H1 (cell line): ENCODE measurements around the gene CENPF. TPM values are rescaled to one million over a fixed set of nuclear protein-coding genes. Genes with fewer than 3 reads are reported as not detected.

Experiments
- CTCF ChIA-PET: fragments of 300-600 bp; sonication (Branson Sonifier 250); formaldehyde crosslinking; loops from one replicate; lab custom pipeline; 2021; ENCODE audit not compliant: partially characterized antibody; lab: Charles Lee
- POLR2A ChIA-PET: fragments of 300-600 bp; sonication (Branson Sonifier 250); formaldehyde crosslinking; loops from one replicate; lab custom pipeline; 2021; ENCODE audit warnings: inconsistent platforms; ENCODE audit not compliant: partially characterized antibody; lab: Charles Lee
- DNase-seq, 2 experiments: peaks; one replicate each; pipeline versions ENCODE4 v3.0.0 to v3.0.0-alpha.2; 2010 to 2022; ENCODE audit warnings: low spot score in 2 of 2, low read depth in 1 of 2, mixed read lengths in 1 of 2
- FAIRE-seq: peaks from 2 replicates; lab custom pipeline; 2011; peaks lifted over from hg19 to GRCh38; lab: Jason Lieb, UNC
- H2AFZ ChIP-seq: 2 replicates; pipeline ENCODE4 v1.8.1; 2012; ENCODE audit warnings: low read length, inconsistent platforms
- H2AK5ac ChIP-seq: 2 replicates; pipeline ENCODE4 v1.6.1; 2013; ENCODE audit warnings: low read depth, low read length
- H2BK120ac ChIP-seq: replicated peaks from 2 replicates; pipeline ENCODE3; 2013; ENCODE audit warnings: low read depth, low read length, inconsistent platforms
- H2BK12ac ChIP-seq: 2 replicates; pipeline ENCODE4 v1.6.1; 2013; ENCODE audit warnings: low read depth, low read length
- H2BK15ac ChIP-seq: 2 replicates; pipeline ENCODE4 v1.6.1; 2013; ENCODE audit warnings: low read length
- H2BK20ac ChIP-seq: 2 replicates; pipeline ENCODE4 v1.6.1; 2013; ENCODE audit warnings: low read length
- H2BK5ac ChIP-seq: 2 replicates; pipeline ENCODE4 v1.6.1; 2013; ENCODE audit warnings: low read depth, low read length
- H3K14ac ChIP-seq: 2 replicates; pipeline ENCODE4 v1.6.1; 2013; ENCODE audit warnings: inconsistent platforms; ENCODE audit not compliant: insufficient read length
- H3K18ac ChIP-seq: 2 replicates; pipeline ENCODE4 v1.6.1; 2013; ENCODE audit warnings: low read length; ENCODE audit errors: extremely low read depth
- H3K23ac ChIP-seq: 2 replicates; pipeline ENCODE4 v1.6.1; 2013; ENCODE audit warnings: inconsistent platforms; ENCODE audit not compliant: insufficient read length
- H3K23me2 ChIP-seq: 2 replicates; pipeline ENCODE4 v1.6.1; 2013; ENCODE audit warnings: low read depth, low read length
- H3K27ac ChIP-seq: 2 replicates; pipeline ENCODE4 v1.6.1; 2011; ENCODE audit warnings: low read depth, low read length, inconsistent platforms
- H3K27me3 ChIP-seq, 4 experiments: replicated peaks in 1 of 4; 1 replicate in 1 of 4; 2 replicates in 3 of 4; pipeline versions ENCODE4 v1.6.1 to v1.8.1; 2011 to 2013; ENCODE audit warnings: low read length in 3 of 4, mild to moderate bottlenecking in 3 of 4, inconsistent platforms in 2 of 4, mixed read lengths in 2 of 4, moderate library complexity in 1 of 4; ENCODE audit not compliant: control insufficient read depth in 3 of 4, insufficient read depth in 3 of 4; ENCODE audit errors: extremely low read depth in 1 of 4
- H3K36me3 ChIP-seq, 4 experiments: 2 replicates each; pipeline versions ENCODE4 v1.6.1 to v1.8.1; 2011 to 2013; ENCODE audit warnings: mild to moderate bottlenecking in 4 of 4, low read length in 3 of 4, moderate library complexity in 2 of 4, control low read depth in 1 of 4, inconsistent platforms in 1 of 4; ENCODE audit not compliant: insufficient read depth in 4 of 4, control insufficient read depth in 2 of 4
- H3K4ac ChIP-seq: replicated peaks from 2 replicates; pipeline ENCODE3; 2013; ENCODE audit warnings: low read length, low read depth, mixed read lengths, inconsistent platforms; ENCODE audit not compliant: insufficient read length
- H3K4me1 ChIP-seq, 4 experiments: replicated peaks in 1 of 4; 1 replicate in 1 of 4; 2 replicates in 3 of 4; pipeline versions ENCODE4 v1.6.1 to v1.8.1; 2011 to 2013; ENCODE audit warnings: low read length in 3 of 4, inconsistent platforms in 2 of 4, mixed read lengths in 1 of 4; ENCODE audit not compliant: insufficient read depth in 4 of 4, control insufficient read depth in 3 of 4
- H3K4me2 ChIP-seq, 2 experiments: 2 replicates each; pipeline versions ENCODE4 v1.6.1 to v1.8.1; 2011 to 2013; ENCODE audit warnings: low read depth in 2 of 2, low read length in 2 of 2, control low read depth in 1 of 2, inconsistent platforms in 1 of 2, mild to moderate bottlenecking in 1 of 2; ENCODE audit not compliant: insufficient read depth in 1 of 2
- H3K4me3 ChIP-seq, 4 experiments: fragments of 200-600, 300-600 bp in 1 of 4; sonication (generic), shearing (Covaris generic), sonication (Bioruptor Twin) in 1 of 4; 2 replicates each; pipeline versions ENCODE4 v1.5.1 to v1.8.1; 2011 to 2016; ENCODE audit warnings: low read length in 4 of 4, low read depth in 3 of 4, control low read depth in 2 of 4, inconsistent platforms in 2 of 4, mild to moderate bottlenecking in 2 of 4, mixed read lengths in 1 of 4, moderate library complexity in 1 of 4; ENCODE audit not compliant: insufficient read depth in 2 of 4; ENCODE audit errors: extremely low read depth in 1 of 4
- H3K56ac ChIP-seq: replicated peaks from 2 replicates; pipeline ENCODE3; 2013; ENCODE audit warnings: low read depth, mild to moderate bottlenecking, mixed read lengths, low read length, inconsistent platforms; ENCODE audit not compliant: insufficient read length
- H3K79me1 ChIP-seq: 2 replicates; pipeline ENCODE4 v1.6.1; 2013; ENCODE audit warnings: low read depth, low read length, control low read depth
- H3K79me2 ChIP-seq, 2 experiments: 2 replicates each; pipeline versions ENCODE4 v1.6.1 to v1.8.1; 2012 to 2013; ENCODE audit warnings: low read length in 2 of 2, mild to moderate bottlenecking in 2 of 2, inconsistent platforms in 1 of 2; ENCODE audit not compliant: insufficient read depth in 2 of 2, control insufficient read depth in 1 of 2
- H3K9ac ChIP-seq, 4 experiments: replicated peaks in 1 of 4; 1 replicate in 1 of 4; 2 replicates in 3 of 4; pipeline versions ENCODE4 v1.6.1 to v1.8.1; 2011 to 2013; ENCODE audit warnings: low read depth in 3 of 4, low read length in 3 of 4, control low read depth in 2 of 4, mild to moderate bottlenecking in 2 of 4, moderate library complexity in 2 of 4, inconsistent platforms in 1 of 4; ENCODE audit errors: extremely low read depth in 1 of 4
- H3K9me3 ChIP-seq, 2 experiments: 2 replicates each; pipeline versions ENCODE4 v1.6.1 to v1.8.1; 2012 to 2013; ENCODE audit warnings: mild to moderate bottlenecking in 2 of 2, moderate library complexity in 2 of 2, control low read depth in 1 of 2, inconsistent platforms in 1 of 2, low read depth in 1 of 2, low read length in 1 of 2, mixed read lengths in 1 of 2; ENCODE audit not compliant: insufficient read depth in 2 of 2
- H4K20me1 ChIP-seq, 2 experiments: replicated peaks in 1 of 2; 2 replicates each; pipeline versions ENCODE3 to v1.8.1; 2011 to 2013; ENCODE audit warnings: inconsistent platforms in 2 of 2, low read length in 2 of 2, mild to moderate bottlenecking in 1 of 2; ENCODE audit not compliant: insufficient read depth in 2 of 2, control insufficient read depth in 1 of 2
- H4K5ac ChIP-seq: 2 replicates; pipeline ENCODE4 v1.6.1; 2013; ENCODE audit warnings: low read length, low read depth, mixed read lengths, inconsistent platforms; ENCODE audit not compliant: insufficient read length
- H4K8ac ChIP-seq: 2 replicates; pipeline ENCODE4 v1.8.0; 2013; ENCODE audit warnings: mild to moderate bottlenecking, moderate library complexity, low read length, inconsistent platforms; ENCODE audit not compliant: insufficient read depth; ENCODE audit errors: extremely low read depth
- H4K91ac ChIP-seq: replicated peaks from 2 replicates; pipeline ENCODE3; 2013; ENCODE audit warnings: low read length, mixed read lengths, inconsistent platforms; ENCODE audit not compliant: insufficient read length
- BACH1 ChIP-seq: IDR thresholded peaks from 2 replicates; pipeline ENCODE4 v1.6.1; 2012; ENCODE audit warnings: low read length, improper control_type of control experiment
- BRCA1 ChIP-seq: IDR thresholded peaks from 2 replicates; pipeline ENCODE4 v1.6.1; 2012; ENCODE audit warnings: low read depth, low read length, improper control_type of control experiment
- GTF2F1 ChIP-seq: IDR thresholded peaks from 2 replicates; pipeline ENCODE4 v1.6.1; 2012; ENCODE audit warnings: low read depth, low read length, improper control_type of control experiment, borderline replicate concordance
- POLR2A ChIP-seq, 2 experiments: IDR thresholded peaks; 1 replicate in 1 of 2; 2 replicates in 1 of 2; pipeline ENCODE4 v1.6.1; 2011; ENCODE audit warnings: low read depth in 2 of 2, low read length in 2 of 2, mild to moderate bottlenecking in 2 of 2; ENCODE audit errors: control extremely low read depth in 1 of 2
- POLR2AphosphoS5 ChIP-seq: IDR thresholded peaks from 2 replicates; pipeline ENCODE4 v1.6.1; 2011; ENCODE audit warnings: low read depth, low read length
- POU5F1 ChIP-seq: IDR thresholded peaks from 2 replicates; pipeline ENCODE4 v1.6.1; 2011; ENCODE audit warnings: low read depth, mild to moderate bottlenecking, low read length, moderate library complexity
- SP2 ChIP-seq: IDR thresholded peaks from 2 replicates; pipeline ENCODE4 v1.6.1; 2012; ENCODE audit warnings: mild to moderate bottlenecking, low read length, inconsistent platforms
- TAF1 ChIP-seq: IDR thresholded peaks from 2 replicates; pipeline ENCODE4 v1.6.1; 2011; ENCODE audit warnings: mild to moderate bottlenecking, low read depth, low read length
- TBP ChIP-seq: IDR thresholded peaks from 2 replicates; pipeline ENCODE4 v1.6.1; 2011; ENCODE audit warnings: low read depth, low read length, improper control_type of control experiment
- WGBS, 2 experiments: shearing (Covaris generic) in 1 of 2; methylation state at CpG; one replicate each; pipeline versions ENCODE4 v1.1.6 to v1.1.7; 2013 to 2015; ENCODE audit warnings: low lambda C conversion rate in 2 of 2, mixed read lengths in 2 of 2, inconsistent platforms in 1 of 2, low coverage in 1 of 2, missing lambda C conversion rate in 1 of 2; ENCODE audit not compliant: insufficient replicate concordance in 2 of 2, insufficient coverage in 1 of 2, insufficient read length in 1 of 2; ENCODE audit errors: extremely low coverage in 1 of 2, missing lambda C conversion rate in 1 of 2; 5-methylcytosine and 5-hydroxymethylcytosine counted together
- polyA plus RNA-seq, 7 experiments: library from polyadenylated mRNA; depleted of rRNA in 3 of 7; stranded (reverse) in 5 of 7; unstranded in 2 of 7; fragments of >200 nt in 5 of 7; fragments of 200-250 nt in 2 of 7; gene quantifications; 1 replicate in 5 of 7; 2 replicates in 1 of 7; 4 replicates in 1 of 7; pipeline versions ENCODE4 v1.2.1 to v1.2.3, GENCODE V29; 2011 to 2013; ENCODE audit warnings: missing spikeins in 2 of 7, mixed read lengths in 2 of 7
- total RNA-seq: library from RNA; stranded (reverse); fragmentation: NEBNext Ultra II Directional; extraction: Animal tissue kit (Norgen Biotek cat#: 25700); gene quantifications from 2 replicates; pipeline ENCODE4 v1.2.1, GENCODE V29; 2021
- TF ChIP-seq, protein P1 (sequence below): IDR thresholded peaks from 2 replicates; pipeline ENCODE4 v1.6.1; 2011; ENCODE audit warnings: low read depth, mild to moderate bottlenecking, low read length; ENCODE audit not compliant: insufficient read depth
- TF ChIP-seq, protein P2 (sequence below): IDR thresholded peaks from 2 replicates; pipeline ENCODE4 v1.6.1; 2011; ENCODE audit warnings: low read length, improper control_type of control experiment
- TF ChIP-seq, protein P3 (sequence below): IDR thresholded peaks from 2 replicates; pipeline ENCODE4 v1.6.1; 2012; ENCODE audit warnings: inconsistent platforms

The CENPF gene
- total and polyA plus RNA-seq, 2 of the 8 experiments (the other 6 are each of a cell fraction or from before 2014, with no cell fraction given): 13.7 to 170 TPM

- no peak overlapping the region for H3K9ac ChIP-seq
- no peaks in the 10 kb centered on the region for H3K79me2 ChIP-seq
- H3K4ac ChIP-seq: no peak overlapping the region
- no peak overlapping the region for H2BK12ac ChIP-seq
- H3K27ac ChIP-seq: no peak overlapping the region
- H2BK120ac ChIP-seq: no peak overlapping the region
- no peak overlapping the region for H2BK5ac ChIP-seq
- H3K79me1 ChIP-seq: no peaks in the 10 kb centered on the region
- no peaks in the 10 kb centered on the region for H4K20me1 ChIP-seq
- no peak overlapping the region for H4K91ac ChIP-seq
- 92% methylated on average over 2 of the region's 2 CpGs; no CpG with 5 or more reads in 1 of the 2 experiments for WGBS, 2 experiments
- H3K4me3 ChIP-seq: no peak overlapping the region
- no peaks in the 10 kb centered on the region for H3K36me3 ChIP-seq
- H2BK20ac ChIP-seq: no peak overlapping the region
- H2AFZ ChIP-seq: no peak overlapping the region
- H3K9me3 ChIP-seq: no peaks in the 10 kb centered on the region
- H3K14ac ChIP-seq: no peak overlapping the region
- no peak overlapping the region for H3K18ac ChIP-seq
- POLR2A ChIA-PET: interaction anchor here (10.3 kb wide), 1 partner anchor 18 kb away, joined by 70 read pairs; the partner anchor contains the start of gene PTPN14
- no peak overlapping the region for H3K4me2 ChIP-seq
- H3K56ac ChIP-seq: no peak overlapping the region
- H3K27me3 ChIP-seq: no peaks in the 10 kb centered on the region
- H4K8ac ChIP-seq: no peak overlapping the region
- H2BK15ac ChIP-seq: no peak overlapping the region
- DNase-seq: no peak
- no peak overlapping the region; the same call in 1 of the 2 replicates for H2AK5ac ChIP-seq
- H3K23ac ChIP-seq: no peak overlapping the region
- no peak for FAIRE-seq
- CTCF ChIA-PET: interaction anchor here (1.0 to 3.0 kb wide), 3 partner anchors 17 to 232 kb away, joined by 3 to 7 read pairs (median 6); no protein-coding TSS in a partner anchor
- no peak overlapping the region for H4K5ac ChIP-seq
- no peaks in the 10 kb centered on the region for H3K4me1 ChIP-seq
- H3K23me2 ChIP-seq: no peaks in the 10 kb centered on the region; the same call in 1 of the 2 replicates
- TF ChIP-seq, protein P1, sequence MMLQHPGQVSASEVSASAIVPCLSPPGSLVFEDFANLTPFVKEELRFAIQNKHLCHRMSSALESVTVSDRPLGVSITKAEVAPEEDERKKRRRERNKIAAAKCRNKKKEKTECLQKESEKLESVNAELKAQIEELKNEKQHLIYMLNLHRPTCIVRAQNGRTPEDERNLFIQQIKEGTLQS: no peak
- TF ChIP-seq POLR2AphosphoS5: no peak
- no peak for TF ChIP-seq POU5F1
- TF ChIP-seq, protein P2, sequence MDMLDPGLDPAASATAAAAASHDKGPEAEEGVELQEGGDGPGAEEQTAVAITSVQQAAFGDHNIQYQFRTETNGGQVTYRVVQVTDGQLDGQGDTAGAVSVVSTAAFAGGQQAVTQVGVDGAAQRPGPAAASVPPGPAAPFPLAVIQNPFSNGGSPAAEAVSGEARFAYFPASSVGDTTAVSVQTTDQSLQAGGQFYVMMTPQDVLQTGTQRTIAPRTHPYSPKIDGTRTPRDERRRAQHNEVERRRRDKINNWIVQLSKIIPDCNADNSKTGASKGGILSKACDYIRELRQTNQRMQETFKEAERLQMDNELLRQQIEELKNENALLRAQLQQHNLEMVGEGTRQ: no peak
- no peak for TF ChIP-seq POLR2A (IDR thresholded peaks at IDR 0.05; ENCODE audit: control extremely low read depth in 1 of 2, low read depth in 2 of 2, low read length in 2 of 2)
- TF ChIP-seq GTF2F1: no peak
- TF ChIP-seq SP2: no peak
- TF ChIP-seq, protein P3, sequence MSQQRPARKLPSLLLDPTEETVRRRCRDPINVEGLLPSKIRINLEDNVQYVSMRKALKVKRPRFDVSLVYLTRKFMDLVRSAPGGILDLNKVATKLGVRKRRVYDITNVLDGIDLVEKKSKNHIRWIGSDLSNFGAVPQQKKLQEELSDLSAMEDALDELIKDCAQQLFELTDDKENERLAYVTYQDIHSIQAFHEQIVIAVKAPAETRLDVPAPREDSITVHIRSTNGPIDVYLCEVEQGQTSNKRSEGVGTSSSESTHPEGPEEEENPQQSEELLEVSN: no peak
- no peak for TF ChIP-seq BACH1
- TF ChIP-seq TBP: no peak
- TF ChIP-seq TAF1: no peak
- no peak for TF ChIP-seq BRCA1
Measured at GRCh38 chr1:214569357-214570004, 33.5 kb upstream of the CENPF start.
